ENCODE data around the gene SH2D5. TPM values are rescaled to one million over a fixed set of nuclear protein-coding genes. Genes with fewer than 3 reads are reported as not detected.
A peak's percentile ranks its signal among the peaks of the same experiment; 100 is the strongest.
"Not testable (repeated sequence)": the region's sequence is repeated elsewhere in the genome, so short reads cannot be mapped to it uniquely, and the experiment has no call there.

SH2D5 gene
- total RNA-seq, 1 experiment from 2014 or later, result 7.1 TPM

GRCh38 chr1:20719871-20720620, 12.5 kb downstream of the SH2D5 start:
- Histone ChIP-seq H3K27ac (ENCODE audit: low read length) (no peak overlapping the region), H3K4me1 (ENCODE audit: insufficient read depth, low read length) (peaks cover 3% of the 10 kb centered on the region; the same call in 1 of the 2 replicates), H3K27me3 (ENCODE audit: low read length) (no peaks in the 10 kb centered on the region), H3K4me3 (ENCODE audit: low read length) (no peak overlapping the region), H3K36me3 (ENCODE audit: low read depth, low read length) (no peaks in the 10 kb centered on the region), H3K79me2 (ENCODE audit: low read length) (no peaks in the 10 kb centered on the region), H3K9ac (ENCODE audit: low read length) (no peak overlapping the region), H3F3A (ENCODE audit: low read length, unreplicated experiment) (no peaks in the 10 kb centered on the region), H3K4me2 (ENCODE audit: low read length) (no peak overlapping the region), H2AFZ (ENCODE audit: low read length) (no peak overlapping the region), H3K9me3 (ENCODE audit: low read length) (no peaks in the 10 kb centered on the region), H3K9me2 (replicated peaks; ENCODE audit: low read length) (no peaks in the 10 kb centered on the region), H4K20me1 (ENCODE audit: low read length) (no peaks in the 10 kb centered on the region)
- no TSS peak for BruUV-seq (replicated peaks)
- CTCF ChIA-PET, result no interaction called here
- ATAC-seq, result no peak
- DNase-seq, result no peak
- POLR2A ChIA-PET (ENCODE audit: unreplicated experiment), result no interaction called here
- intact Hi-C loops (cut with micrococcal nuclease), result no loop called here
- TF ChIP-seq EZH2 (IDR thresholded peaks at IDR 0.05; ENCODE audit: low read length, unreplicated experiment) (no peak), EZH2phosphoT487 (IDR thresholded peaks at IDR 0.05; ENCODE audit: borderline replicate concordance, low read length) (no peak), CTCF (conservative IDR thresholded peaks at IDR 0.05; ENCODE audit: low read depth, low read length) (no peak)

- Histone ChIP-seq H3K36me3 (ENCODE audit: low read depth, low read length) (no peaks in the 10 kb centered on the region), H3K27me3 (ENCODE audit: low read length) (no peaks in the 10 kb centered on the region), H3K9ac (ENCODE audit: low read length) (no peak overlapping the region), H2AFZ (ENCODE audit: low read length) (no peak overlapping the region), H3K4me3 (ENCODE audit: low read length) (no peak overlapping the region), H3K4me2 (ENCODE audit: low read length) (no peak overlapping the region), H3K9me3 (ENCODE audit: low read length) (no peaks in the 10 kb centered on the region), H4K20me1 (ENCODE audit: low read length) (no peaks in the 10 kb centered on the region), H3K4me1 (ENCODE audit: insufficient read depth, low read length) (0 out of 2 replicates have a peak, but pooled peaks cover 3% of the 10 kb centered on the region), H3K79me2 (ENCODE audit: low read length) (no peaks in the 10 kb centered on the region), H3K27ac (ENCODE audit: low read length) (no peak overlapping the region), H3F3A (ENCODE audit: low read length, unreplicated experiment) (no peaks in the 10 kb centered on the region), H3K9me2 (replicated peaks; ENCODE audit: low read length) (no peaks in the 10 kb centered on the region)
- POLR2A ChIA-PET (ENCODE audit: unreplicated experiment), result no interaction called here
- DNase-seq, result no peak
- intact Hi-C loops (cut with micrococcal nuclease), result no loop called here
- TF ChIP-seq EZH2phosphoT487 (IDR thresholded peaks at IDR 0.05; ENCODE audit: borderline replicate concordance, low read length), result no peak
- no peak for TF ChIP-seq CTCF (conservative IDR thresholded peaks at IDR 0.05; ENCODE audit: low read depth, low read length)
- TF ChIP-seq EZH2 (IDR thresholded peaks at IDR 0.05; ENCODE audit: low read length, unreplicated experiment), result no peak
- CTCF ChIA-PET, result no interaction called here
- no peak for ATAC-seq
- no TSS peak for BruUV-seq (replicated peaks)
Measured at GRCh38 chr1:20719261-20719660, 13.2 kb downstream of the SH2D5 start.

GRCh38 chr1:20718343-20718882, 14.1 kb downstream of the SH2D5 start:
- H3K27ac ChIP-seq (ENCODE audit: low read length); H3K9ac ChIP-seq (ENCODE audit: low read length); H3K9me3 ChIP-seq (ENCODE audit: low read length); H3K9me2 ChIP-seq (replicated peaks; ENCODE audit: low read length); CTCF ChIA-PET; H3K36me3 ChIP-seq (ENCODE audit: low read depth, low read length); H3F3A ChIP-seq (ENCODE audit: low read length, unreplicated experiment); DNase-seq; intact Hi-C loops (cut with micrococcal nuclease); H4K20me1 ChIP-seq (ENCODE audit: low read length); H3K79me2 ChIP-seq (ENCODE audit: low read length); BruUV-seq (replicated peaks); ATAC-seq; H3K4me1 ChIP-seq (ENCODE audit: insufficient read depth, low read length); H3K27me3 ChIP-seq (ENCODE audit: low read length): not testable (repeated sequence)
- Histone ChIP-seq H3K4me2 (ENCODE audit: low read length) (peak overlapping the region; percentile 79), H3K4me3 (ENCODE audit: low read length) (peak overlapping the region; percentile 55; the same call in 1 of the 2 replicates), H2AFZ (ENCODE audit: low read length) (peak overlapping the region; percentile 81)
- POLR2A ChIA-PET (ENCODE audit: unreplicated experiment), result interaction anchor here (0.6 kb wide), 1 partner anchor 635 kb away, joined by 4 read pairs; no protein-coding TSS in a partner anchor
